NB4 (cell line): ENCODE data around the gene AKAP10.

Source experiments
- MYC ChIP-seq: IDR thresholded peaks from 2 replicates; pipeline ENCODE4 v1.6.1; 2011; ENCODE audit warnings: low read depth, low read length
- POLR2A ChIP-seq: IDR thresholded peaks from 2 replicates; pipeline ENCODE4 v1.6.1; 2011; ENCODE audit warnings: mild to moderate bottlenecking; ENCODE audit not compliant: insufficient read length; ENCODE audit errors: extremely low read depth
- TF ChIP-seq, protein P1 (sequence below): IDR thresholded peaks from one replicate; pipeline ENCODE4 v1.5.1; 2012; ENCODE audit warnings: low read depth, low read length

DNA sequence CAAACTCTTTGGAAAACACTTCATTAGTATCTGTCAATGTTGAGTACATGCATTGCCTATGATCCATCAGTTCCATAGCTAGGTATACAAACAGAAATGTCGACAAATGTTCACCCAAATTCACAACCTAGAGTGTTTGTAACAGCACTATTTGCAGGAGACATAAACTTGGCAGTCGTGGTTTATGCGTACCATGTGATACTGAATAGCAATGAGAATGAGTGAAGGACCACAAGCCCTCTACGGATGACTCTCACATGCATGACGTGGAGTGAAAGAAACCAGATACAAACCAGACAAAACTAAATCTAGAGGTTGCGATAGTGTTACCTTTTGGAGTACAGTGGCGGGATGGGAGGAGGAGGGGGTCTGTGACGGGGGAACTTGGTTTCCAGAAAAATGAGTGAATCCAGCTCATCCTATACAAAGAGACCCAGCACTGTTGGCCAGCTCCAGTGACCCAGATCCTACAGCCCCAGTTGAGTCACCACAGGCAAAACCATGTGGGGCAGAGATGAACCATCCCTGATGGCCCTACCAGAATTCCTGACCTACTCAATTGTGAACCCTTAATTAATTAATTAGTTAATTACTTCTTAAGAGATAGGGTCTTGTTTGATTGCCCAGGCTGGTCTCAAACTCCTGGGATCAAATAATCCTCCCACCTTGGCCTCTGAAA is 94.0 kb downstream of the AKAP10 start:
- TF ChIP-seq POLR2A (no peak), MYC (no peak)
- TF ChIP-seq, protein P1, sequence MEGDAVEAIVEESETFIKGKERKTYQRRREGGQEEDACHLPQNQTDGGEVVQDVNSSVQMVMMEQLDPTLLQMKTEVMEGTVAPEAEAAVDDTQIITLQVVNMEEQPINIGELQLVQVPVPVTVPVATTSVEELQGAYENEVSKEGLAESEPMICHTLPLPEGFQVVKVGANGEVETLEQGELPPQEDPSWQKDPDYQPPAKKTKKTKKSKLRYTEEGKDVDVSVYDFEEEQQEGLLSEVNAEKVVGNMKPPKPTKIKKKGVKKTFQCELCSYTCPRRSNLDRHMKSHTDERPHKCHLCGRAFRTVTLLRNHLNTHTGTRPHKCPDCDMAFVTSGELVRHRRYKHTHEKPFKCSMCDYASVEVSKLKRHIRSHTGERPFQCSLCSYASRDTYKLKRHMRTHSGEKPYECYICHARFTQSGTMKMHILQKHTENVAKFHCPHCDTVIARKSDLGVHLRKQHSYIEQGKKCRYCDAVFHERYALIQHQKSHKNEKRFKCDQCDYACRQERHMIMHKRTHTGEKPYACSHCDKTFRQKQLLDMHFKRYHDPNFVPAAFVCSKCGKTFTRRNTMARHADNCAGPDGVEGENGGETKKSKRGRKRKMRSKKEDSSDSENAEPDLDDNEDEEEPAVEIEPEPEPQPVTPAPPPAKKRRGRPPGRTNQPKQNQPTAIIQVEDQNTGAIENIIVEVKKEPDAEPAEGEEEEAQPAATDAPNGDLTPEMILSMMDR = no peak
